ACHN (cell line): Measurements from ENCODE around the gene PRR15.
A peak's percentile ranks its signal among the peaks of the same experiment; 100 is the strongest.

Experiments
- DNase-seq: peaks from one replicate; pipeline ENCODE4 v3.0.0-alpha.2; 2015
- in situ Hi-C: cut with HindIII; loops from 2 replicates; pipeline ENCODE4 v1.10.0; 2017; ENCODE audit warnings: low sequenced_read_pairs, low pct_ligation_motif_present, low pct_unique_long_range_greater_than_20kb

PRR15 gene

GRCh38 chr7:29604702-29605101 lies 41.1 kb downstream of the PRR15 start:
- in situ Hi-C loops, result no loop called here
- no peak for DNase-seq

- in situ Hi-C loops, result no loop called here
- no peak for DNase-seq
Observed at GRCh38 chr7:29605671-29606070, 42.0 kb downstream of the PRR15 start.

- in situ Hi-C loops, result no loop called here
- no peak for DNase-seq
Observed at GRCh38 chr7:29606287-29606721, 42.7 kb downstream of the PRR15 start.

- no peak for DNase-seq
- in situ Hi-C loops, result no loop called here
Observed at GRCh38 chr7:29606830-29607229, 43.2 kb downstream of the PRR15 start.

- no peak for DNase-seq
Observed at GRCh38 chr7:29607259-29607658, 43.6 kb downstream of the PRR15 start.

GRCh38 chr7:29607889-29608288 lies 44.3 kb downstream of the PRR15 start:
- in situ Hi-C loops, result no loop called here
- no peak for DNase-seq

More at GRCh38 chr7:29607259-29607658, 43.6 kb downstream of the PRR15 start:
- in situ Hi-C loops, result no loop called here

- DNase-seq, result peak; percentile 46
- in situ Hi-C loops, result no loop called here
Observed at GRCh38 chr7:29609162-29610037, 45.8 kb downstream of the PRR15 start.

GRCh38 chr7:29610086-29610485 lies 46.5 kb downstream of the PRR15 start:
- DNase-seq, result no peak
- in situ Hi-C loops, result no loop called here

- in situ Hi-C loops, result no loop called here
- DNase-seq, result no peak
Observed at GRCh38 chr7:29611941-29612544, 48.4 kb downstream of the PRR15 start.

- in situ Hi-C loops, result no loop called here
- DNase-seq, result no peak
Observed at GRCh38 chr7:29612596-29612995, 49.0 kb downstream of the PRR15 start.

GRCh38 chr7:29613100-29613499 lies 49.5 kb downstream of the PRR15 start:
- in situ Hi-C loops, result no loop called here
- no peak for DNase-seq

GRCh38 chr7:29614229-29614628 lies 50.6 kb downstream of the PRR15 start:
- no peak for DNase-seq
- in situ Hi-C loops, result no loop called here
